ENCODE measurements around the gene DIP2A.
A peak's percentile ranks its signal among the peaks of the same experiment; 100 is the strongest.
"Not testable (repeated sequence)": the region's sequence is repeated elsewhere in the genome, so short reads cannot be mapped to it uniquely, and the experiment has no call there.

DIP2A gene

DNA sequence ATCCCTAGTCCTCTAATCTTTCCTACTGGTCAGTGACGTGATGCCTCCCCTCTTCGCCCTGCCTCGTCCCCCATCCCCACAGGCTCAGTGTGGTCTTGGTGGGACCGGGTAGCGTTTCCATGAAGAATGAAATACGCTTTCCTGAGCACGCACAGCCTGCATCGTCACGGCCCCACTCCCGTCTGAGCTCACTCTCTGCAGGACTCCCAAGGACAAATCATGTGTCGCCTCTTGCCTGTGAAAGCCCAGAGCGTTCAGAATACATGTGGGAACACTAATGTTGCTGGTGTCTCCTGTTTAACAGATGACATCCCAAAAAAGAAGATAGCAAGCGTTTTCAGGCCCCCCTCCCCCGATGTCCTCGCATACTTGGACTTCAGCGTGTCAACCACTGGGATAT is 97.0 kb downstream of the DIP2A start:
- DNase-seq (ENCODE audit: low read depth) = no peak

DNA sequence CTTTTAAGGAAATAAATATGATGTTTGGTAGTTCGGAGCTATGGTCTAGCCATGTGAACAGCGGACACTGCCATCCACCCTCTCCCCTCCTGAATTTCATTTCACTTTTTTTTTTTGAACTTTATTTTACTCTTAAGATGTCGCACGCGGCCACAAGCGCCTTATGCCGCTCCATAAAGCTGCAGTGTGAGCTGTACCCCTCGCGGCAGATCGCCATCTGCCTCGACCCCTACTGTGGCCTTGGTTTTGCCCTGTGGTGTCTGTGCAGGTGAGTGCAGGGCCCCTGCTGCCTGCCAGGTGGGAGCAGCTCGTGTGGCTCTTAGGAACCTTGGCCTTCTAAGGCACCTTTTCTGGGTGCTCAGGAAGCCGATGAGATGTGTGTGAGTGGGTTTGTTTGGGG is 98.1 kb downstream of the DIP2A start:
- no peak for DNase-seq (ENCODE audit: low read depth)

GRCh38 chr21:46557469-46557868 is 98.8 kb downstream of the DIP2A start:
- DNase-seq (ENCODE audit: low read depth) = no peak

- no peak for DNase-seq (ENCODE audit: low read depth)
Observed at GRCh38 chr21:46557919-46558392, 99.3 kb downstream of the DIP2A start.

DNA sequence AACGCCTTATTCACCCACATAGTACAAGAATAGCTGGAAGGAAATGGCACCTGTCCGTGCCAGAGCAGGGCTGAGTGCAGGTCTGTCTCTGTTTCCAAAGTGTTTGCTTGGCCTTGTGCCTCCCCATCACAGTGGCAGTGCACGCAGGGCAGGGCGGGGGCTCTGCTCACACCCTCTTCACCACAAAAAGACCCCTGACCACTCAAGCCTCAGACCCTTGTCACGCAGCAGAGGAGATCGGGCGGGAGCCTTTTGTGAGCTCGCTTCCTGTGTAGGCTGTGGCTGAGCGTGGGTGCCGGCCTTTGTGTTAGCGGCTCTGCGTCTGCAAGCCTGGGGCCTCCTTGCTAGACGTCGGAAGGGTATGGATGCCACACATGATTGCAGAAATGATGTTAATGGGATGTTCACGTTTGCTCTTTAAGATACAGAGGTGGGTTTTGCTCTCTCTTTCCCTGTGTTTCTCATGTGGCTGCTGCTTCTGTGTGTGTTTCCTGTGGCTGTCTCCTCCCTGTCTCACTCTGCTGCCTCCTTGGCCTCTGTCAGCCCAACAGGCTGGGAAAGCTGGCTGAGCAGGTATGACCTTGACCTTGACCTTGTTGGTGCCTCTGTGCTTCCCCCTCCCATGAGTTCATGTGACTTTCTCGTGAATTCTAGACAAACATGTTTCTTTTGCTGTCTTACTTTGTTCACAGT is 100.7 kb downstream of the DIP2A start:
- peak; percentile 62 for DNase-seq (ENCODE audit: low read depth)

GRCh38 chr21:46560568-46561444 is 102.1 kb downstream of the DIP2A start:
- no peak for DNase-seq (ENCODE audit: low read depth)

DNA sequence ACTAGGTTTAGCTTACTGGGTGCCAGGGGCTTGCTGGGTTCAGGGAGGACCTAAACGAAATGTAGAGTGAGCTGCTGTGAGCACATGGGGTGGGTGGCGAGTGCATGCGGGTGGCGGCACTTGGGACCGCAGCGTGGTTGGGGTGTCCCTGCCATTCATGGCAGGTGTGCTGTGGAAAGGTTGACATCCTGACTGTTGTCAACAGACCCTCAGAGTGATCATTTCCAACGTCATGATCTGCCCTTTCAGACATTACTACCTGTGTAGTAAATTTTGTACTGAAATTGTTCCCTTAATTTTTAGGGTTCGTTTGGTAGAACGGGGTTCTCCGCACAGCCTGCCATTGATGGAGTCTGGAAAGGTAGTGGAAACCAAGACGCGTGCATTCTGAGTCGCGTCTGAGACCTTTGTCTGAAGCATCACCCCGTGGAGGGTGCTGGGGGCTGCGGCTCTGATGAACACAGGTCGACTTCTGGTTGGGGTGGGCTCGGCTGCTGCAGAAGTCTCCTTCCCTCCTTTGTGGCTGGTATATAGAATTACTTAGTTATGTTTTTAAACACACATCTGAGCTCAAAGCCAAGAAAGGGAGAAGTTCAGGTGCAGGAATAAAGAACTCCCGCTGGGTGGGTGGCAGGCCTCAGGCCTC is 102.9 kb downstream of the DIP2A start:
- no peak for DNase-seq (ENCODE audit: low read depth)

GRCh38 chr21:46562472-46562871 is 103.8 kb downstream of the DIP2A start:
- no peak for DNase-seq (ENCODE audit: low read depth)

DNA sequence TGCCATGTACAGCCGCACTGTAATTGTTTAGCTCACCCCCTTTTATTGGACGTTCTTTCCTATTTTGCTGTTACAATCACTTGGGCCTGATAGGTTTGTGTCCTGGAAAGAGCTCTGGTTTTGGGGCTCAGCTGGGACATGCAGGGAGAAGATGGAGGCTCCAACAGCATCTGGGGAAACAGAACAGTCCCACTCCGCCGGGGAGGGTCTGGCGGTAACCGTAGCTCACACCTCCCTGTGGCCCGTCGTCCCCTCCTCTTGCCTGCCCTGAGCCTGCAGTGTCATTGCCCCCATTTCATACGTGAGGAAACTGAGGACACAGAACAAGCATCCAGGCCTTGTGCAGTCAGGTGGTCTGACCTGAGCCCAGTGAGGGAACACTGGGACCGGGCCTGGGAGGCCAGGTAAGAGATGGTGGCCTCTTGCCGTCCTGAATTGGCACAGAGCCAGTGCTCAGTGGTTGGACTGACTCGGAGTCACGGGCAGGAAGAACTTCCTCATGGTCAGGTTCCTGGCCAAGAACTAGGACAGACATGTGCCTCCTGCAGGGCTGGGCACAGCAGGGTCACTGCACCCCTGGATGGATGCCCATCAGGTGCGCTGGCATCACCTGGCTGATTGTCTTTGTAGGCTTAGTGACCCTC is 104.4 kb downstream of the DIP2A start:
- no peak for DNase-seq (ENCODE audit: low read depth)

- no peak for DNase-seq (ENCODE audit: low read depth)
Observed at GRCh38 chr21:46564391-46564790, 105.7 kb downstream of the DIP2A start.

DNA sequence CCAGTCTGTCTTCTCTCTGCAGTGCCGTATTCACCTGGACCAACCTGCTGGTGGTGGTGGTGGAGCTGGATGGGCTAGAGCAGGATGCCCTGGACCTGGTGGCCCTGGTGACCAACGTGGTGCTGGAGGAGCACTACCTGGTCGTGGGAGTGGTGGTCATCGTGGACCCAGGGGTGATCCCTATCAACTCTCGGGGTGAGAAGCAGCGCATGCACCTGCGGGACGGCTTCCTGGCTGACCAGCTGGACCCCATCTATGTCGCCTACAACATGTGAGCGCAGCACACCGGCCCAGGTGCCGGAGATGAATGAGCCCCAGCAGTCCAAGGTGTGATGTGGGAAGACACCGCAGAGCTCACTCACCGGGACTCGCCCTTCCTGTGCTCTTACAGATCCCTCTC is 108.7 kb downstream of the DIP2A start:
- DNase-seq (ENCODE audit: low read depth) = no peak

- DNase-seq (ENCODE audit: low read depth) = no peak
Observed at GRCh38 chr21:46568562-46568961, 109.9 kb downstream of the DIP2A start.

GRCh38 chr21:46569081-46569480 is 110.4 kb downstream of the DIP2A start:
- DNase-seq (ENCODE audit: low read depth) = no peak

DNA sequence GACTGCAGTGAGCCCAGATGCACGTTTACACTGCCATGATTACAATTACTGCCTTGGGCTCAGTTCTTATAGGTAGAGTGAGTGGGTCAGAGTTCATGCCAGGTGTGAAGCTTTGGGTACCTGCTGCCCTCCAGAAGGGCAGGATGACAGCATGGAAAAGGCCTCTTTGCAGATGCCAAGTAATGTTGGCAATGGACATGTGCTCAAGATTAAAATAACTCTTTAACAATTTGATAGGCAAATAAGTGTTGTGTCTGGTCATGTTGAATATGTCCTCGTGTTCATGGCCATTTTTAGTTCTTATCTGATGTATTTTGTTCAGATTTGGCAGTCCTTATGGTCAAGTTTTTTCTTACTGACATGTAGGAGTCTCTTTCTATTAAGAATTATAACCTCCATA is 111.4 kb downstream of the DIP2A start:
- no peak for DNase-seq (ENCODE audit: low read depth)

DNA sequence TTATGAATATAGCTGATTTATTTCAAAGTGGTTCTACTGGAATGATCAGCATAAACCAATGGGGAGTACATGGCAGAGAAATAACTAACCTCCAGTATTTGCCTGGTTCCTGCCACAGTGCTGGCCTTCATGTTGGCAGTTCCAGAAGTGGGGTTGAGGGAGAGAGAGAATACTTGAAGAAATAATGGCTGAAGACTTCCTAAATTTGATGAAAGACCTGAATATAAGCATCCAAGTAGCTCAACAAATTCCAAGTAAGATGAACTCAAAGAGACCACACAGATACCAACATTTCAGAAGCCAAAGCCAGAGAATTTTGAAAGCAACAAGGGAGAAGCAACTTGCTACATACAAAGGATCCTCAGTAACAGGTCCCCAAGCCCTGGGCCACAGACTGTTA is 111.9 kb downstream of the DIP2A start:
- DNase-seq (ENCODE audit: low read depth) = no peak

DNA sequence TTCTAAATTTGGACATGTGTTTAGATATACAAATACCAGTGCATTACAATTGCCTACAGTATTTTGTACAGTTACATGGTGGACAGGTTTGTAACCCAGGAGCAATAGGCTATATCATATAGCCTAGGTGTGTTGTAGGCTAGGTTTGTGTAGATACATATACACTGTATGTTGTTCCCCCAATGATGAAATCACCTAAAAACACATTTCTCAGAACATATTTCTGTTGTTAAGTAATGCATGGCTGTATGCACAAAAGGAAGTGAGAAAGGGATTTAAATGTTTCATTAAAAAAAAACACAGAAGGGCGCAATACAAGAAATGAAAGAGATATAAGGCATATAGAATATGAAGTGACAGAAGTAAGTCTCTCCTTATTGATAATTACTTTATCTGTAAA is 114.2 kb downstream of the DIP2A start:
- no peak for DNase-seq (ENCODE audit: low read depth)

- DNase-seq (ENCODE audit: low read depth) = not testable (repeated sequence)
Observed at GRCh38 chr21:46577786-46578185, 119.1 kb downstream of the DIP2A start.

GRCh38 chr21:46579394-46579793 is 120.7 kb downstream of the DIP2A start:
- not testable (repeated sequence) for DNase-seq (ENCODE audit: low read depth)

DNA sequence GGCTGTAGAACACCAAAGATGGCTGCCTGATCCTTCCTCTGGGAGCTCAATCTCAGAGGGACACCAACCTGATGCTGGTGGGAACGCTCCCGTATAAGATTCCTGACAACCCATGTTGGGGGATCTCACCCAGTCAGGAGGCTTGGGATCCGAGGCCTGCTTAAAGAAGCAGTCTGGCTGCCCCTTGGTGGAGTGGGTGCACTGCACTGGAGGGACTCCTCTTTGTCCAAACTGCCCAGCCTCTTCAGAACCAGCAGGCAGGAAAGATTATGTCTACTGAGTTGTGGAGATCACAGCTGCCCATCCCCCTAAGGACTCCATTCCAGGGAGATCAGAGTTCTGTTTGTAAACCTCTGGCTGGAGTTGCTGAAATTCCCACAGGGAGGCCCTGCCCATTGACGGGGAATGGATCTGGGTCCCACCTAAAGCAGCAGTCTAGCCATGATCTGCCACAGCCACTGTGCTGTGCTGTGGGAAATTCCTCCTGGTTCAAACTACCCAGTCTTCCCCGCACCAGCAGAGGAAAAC is 123.2 kb downstream of the DIP2A start:
- no peak for DNase-seq (ENCODE audit: low read depth)

- no peak for DNase-seq (ENCODE audit: low read depth)
Observed at GRCh38 chr21:46585191-46585953, 126.7 kb downstream of the DIP2A start.

DNA sequence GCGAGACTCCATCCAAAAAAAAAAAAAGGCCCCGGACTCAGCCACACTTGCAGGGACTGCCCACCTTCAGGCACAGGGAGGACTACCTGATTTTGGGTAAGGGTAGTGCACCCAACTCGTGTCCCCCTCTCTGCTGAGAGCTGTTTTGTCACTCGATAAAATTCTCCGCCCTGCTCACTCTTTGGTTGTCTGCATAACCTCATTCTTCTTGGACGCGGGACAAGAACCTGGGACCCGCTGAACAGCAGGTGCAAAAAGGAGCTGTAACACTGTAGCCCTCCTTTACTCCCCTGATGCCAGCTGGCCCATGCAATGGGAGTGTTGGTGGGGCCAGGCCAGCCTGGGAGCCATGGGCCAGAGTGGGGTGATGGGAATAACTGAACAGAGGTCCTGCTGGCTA is 135.6 kb downstream of the DIP2A start:
- no peak for DNase-seq (ENCODE audit: low read depth)
